Suprapubic skin (tissue), 4 donors: ENCODE measurements around the gene KDM6A. TPM values are rescaled to one million over a fixed set of nuclear protein-coding genes. Genes with fewer than 3 reads are reported as not detected.

Experiments used
- DNase-seq, 2 donors: peaks; one replicate each; pipeline ENCODE4 v3.0.0-alpha.2; 2019; ENCODE audit warnings: low spot score in 2 of 2
- H3K27ac ChIP-seq: fragments of 200-600 bp; sonication (generic); one replicate; pipeline ENCODE4 v1.5.1; 2019
- H3K27me3 ChIP-seq: fragments of 200-600 bp; sonication (generic); one replicate; pipeline ENCODE4 v1.5.1; 2019
- H3K36me3 ChIP-seq: fragments of 200-600 bp; sonication (generic); one replicate; pipeline ENCODE4 v1.5.1; 2019
- H3K4me1 ChIP-seq: fragments of 200-600 bp; sonication (generic); one replicate; pipeline ENCODE4 v1.5.1; 2019
- H3K4me3 ChIP-seq: fragments of 200-600 bp; sonication (generic); one replicate; pipeline ENCODE4 v1.5.1; 2019; ENCODE audit warnings: mild to moderate bottlenecking
- H3K9me3 ChIP-seq: fragments of 200-600 bp; sonication (generic); one replicate; pipeline ENCODE4 v1.5.1; 2019
- CTCF ChIP-seq, 2 donors: fragments of 200-600 bp in 1 of 2; fragments of 450-650 bp in 1 of 2; sonication (generic) in 1 of 2; IDR thresholded peaks; one replicate each; pipeline ENCODE4 v1.5.1; 2016 to 2019; ENCODE audit warnings: antibody characterized with exemption in 2 of 2, mild to moderate bottlenecking in 1 of 2, moderate library complexity in 1 of 2
- EP300 ChIP-seq: sonication (generic); formaldehyde crosslinking; IDR thresholded peaks from one replicate; pipeline ENCODE4 v1.6.1; 2017; ENCODE audit warnings: antibody characterized with exemption
- POLR2A ChIP-seq, 2 donors: fragments of 450-650 bp; IDR thresholded peaks; one replicate each; pipeline ENCODE4 v1.6.1; 2017; ENCODE audit warnings: antibody characterized with exemption in 2 of 2, mild to moderate bottlenecking in 2 of 2, moderate library complexity in 2 of 2
- POLR2AphosphoS5 ChIP-seq, 3 donors: sonication (generic); formaldehyde crosslinking; IDR thresholded peaks; one replicate each; pipeline ENCODE4 v1.6.1; 2017; ENCODE audit warnings: antibody characterized with exemption in 3 of 3
- WGBS: methylation state at CpG from one replicate; pipeline ENCODE4 v1.1.5; 2018; 5-methylcytosine and 5-hydroxymethylcytosine counted together
- total RNA-seq, 4 donors: library from RNA; depleted of rRNA; stranded (reverse); fragments of >200 nt; gene quantifications; one replicate each; pipeline ENCODE4 v1.1.0, GENCODE V29; 2016

Gene KDM6A
- total RNA-seq, 4 donors from 2014 or later, result 45.5 to 140 (median 60.9) TPM

- H3K36me3 ChIP-seq, result no peaks in the 10 kb centered on the region
- DNase-seq, result no peak
- H3K27me3 ChIP-seq, result no peaks in the 10 kb centered on the region
- WGBS, result 68% methylated on average over 4 of the region's 4 CpGs
- H3K4me3 ChIP-seq, result no peak overlapping the region
- H3K9me3 ChIP-seq, result no peaks in the 10 kb centered on the region
- H3K4me1 ChIP-seq, result no peaks in the 10 kb centered on the region
- no peak overlapping the region for H3K27ac ChIP-seq
- TF ChIP-seq POLR2AphosphoS5 (IDR thresholded peaks at IDR 0.05), result no peak
- TF ChIP-seq POLR2A (IDR thresholded peaks at IDR 0.05), result no peak
- no peak for TF ChIP-seq CTCF (IDR thresholded peaks at IDR 0.05)
- no peak for TF ChIP-seq EP300
These were observed 267.8 kb downstream of the KDM6A start for GRCh38 chrX:45140812-45141211.

GRCh38 chrX:45142185-45142584, 269.2 kb downstream of the KDM6A start:
- H3K9me3 ChIP-seq, result no peaks in the 10 kb centered on the region
- no peaks in the 10 kb centered on the region for H3K4me1 ChIP-seq

GRCh38 chrX:45143455-45143854, 270.5 kb downstream of the KDM6A start:
- TF ChIP-seq POLR2AphosphoS5 (IDR thresholded peaks at IDR 0.05) (no peak), CTCF (IDR thresholded peaks at IDR 0.05) (no peak), POLR2A (IDR thresholded peaks at IDR 0.05) (no peak), EP300 (no peak)
- 69% methylated on average over 3 of the region's 3 CpGs for WGBS

More at GRCh38 chrX:45142185-45142584, 269.2 kb downstream of the KDM6A start:
- Histone ChIP-seq H3K27ac (no peak overlapping the region), H3K36me3 (no peaks in the 10 kb centered on the region), H3K27me3 (no peaks in the 10 kb centered on the region), H3K4me3 (no peak overlapping the region)
- no peak for DNase-seq
- TF ChIP-seq POLR2AphosphoS5 (IDR thresholded peaks at IDR 0.05) (no peak), CTCF (IDR thresholded peaks at IDR 0.05) (no peak), POLR2A (IDR thresholded peaks at IDR 0.05) (no peak), EP300 (no peak)

GRCh38 chrX:45145492-45146215, 272.7 kb downstream of the KDM6A start:
- no peak for DNase-seq
- TF ChIP-seq CTCF (IDR thresholded peaks at IDR 0.05), result no peak
- TF ChIP-seq EP300, result no peak
- TF ChIP-seq POLR2A (IDR thresholded peaks at IDR 0.05), result no peak
- no peak for TF ChIP-seq POLR2AphosphoS5 (IDR thresholded peaks at IDR 0.05)
- Histone ChIP-seq H3K27ac (no peak overlapping the region), H3K4me3 (no peak overlapping the region), H3K4me1 (no peaks in the 10 kb centered on the region), H3K36me3 (no peaks in the 10 kb centered on the region), H3K9me3 (no peaks in the 10 kb centered on the region), H3K27me3 (no peaks in the 10 kb centered on the region)
- 83% methylated on average over 11 of the region's 11 CpGs for WGBS

More at GRCh38 chrX:45143455-45143854, 270.5 kb downstream of the KDM6A start:
- Histone ChIP-seq H3K36me3 (no peaks in the 10 kb centered on the region), H3K4me1 (no peaks in the 10 kb centered on the region), H3K4me3 (no peak overlapping the region), H3K27ac (no peak overlapping the region), H3K27me3 (no peaks in the 10 kb centered on the region), H3K9me3 (no peaks in the 10 kb centered on the region)
- DNase-seq, result no peak

- Histone ChIP-seq H3K27me3 (no peaks in the 10 kb centered on the region), H3K4me3 (no peak overlapping the region), H3K36me3 (no peaks in the 10 kb centered on the region), H3K4me1 (no peaks in the 10 kb centered on the region), H3K27ac (no peak overlapping the region), H3K9me3 (no peaks in the 10 kb centered on the region)
- WGBS, result 87% methylated on average over 9 of the region's 9 CpGs
- TF ChIP-seq CTCF (IDR thresholded peaks at IDR 0.05) (no peak), POLR2AphosphoS5 (IDR thresholded peaks at IDR 0.05) (no peak), POLR2A (IDR thresholded peaks at IDR 0.05) (no peak), EP300 (no peak)
- DNase-seq, result no peak
These were observed 277.8 kb downstream of the KDM6A start for GRCh38 chrX:45150821-45151220.
